ENCODE data around the gene DESI1. TPM values are rescaled to one million over a fixed set of nuclear protein-coding genes. Genes with fewer than 3 reads are reported as not detected.
A peak's percentile ranks its signal among the peaks of the same experiment; 100 is the strongest.
"Not testable (repeated sequence)": the region's sequence is repeated elsewhere in the genome, so short reads cannot be mapped to it uniquely, and the experiment has no call there.

The DESI1 gene
- total RNA-seq, 1 donor from 2014 or later, result 16.5 TPM

DNA sequence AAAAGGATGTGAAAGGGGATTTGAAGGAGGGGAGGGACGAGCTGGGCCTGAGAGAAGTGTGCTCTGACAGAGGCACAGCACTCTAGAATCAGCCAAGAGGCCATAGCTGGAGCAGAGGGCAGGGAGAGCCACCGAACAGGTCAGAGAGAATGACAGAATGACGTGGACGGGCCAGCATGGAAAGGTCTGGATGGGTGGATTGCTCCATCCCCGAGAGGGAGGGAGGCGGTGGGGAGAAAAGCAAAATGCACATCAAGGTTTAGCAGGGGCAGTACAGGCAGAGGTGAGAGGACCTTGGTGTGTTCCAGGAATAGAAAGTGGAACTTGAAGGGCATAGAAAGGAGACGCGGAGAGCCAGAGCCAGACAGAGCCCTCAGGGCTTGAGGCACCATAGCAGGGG is 38.1 kb downstream of the DESI1 start:
- DNase-seq, result no peak

DNA sequence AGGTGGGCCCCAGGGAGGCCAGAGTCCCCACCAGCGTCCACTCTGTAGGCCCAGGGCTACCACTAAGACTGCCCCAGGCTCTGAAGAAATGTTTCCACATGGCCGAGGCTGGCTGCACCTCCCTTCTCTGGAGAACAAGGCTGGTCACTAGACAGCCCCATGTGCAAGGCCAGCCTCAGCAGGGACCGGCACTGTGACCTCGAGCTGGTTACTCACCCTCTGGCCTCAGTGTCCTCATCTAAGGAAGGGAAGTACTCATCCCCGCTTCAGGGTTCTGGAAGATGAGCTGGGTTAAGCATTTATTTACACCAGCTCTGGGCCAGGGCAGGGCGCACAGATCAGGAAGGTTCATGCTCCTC is 40.9 kb downstream of the DESI1 start:
- DNase-seq, result no peak

DNA sequence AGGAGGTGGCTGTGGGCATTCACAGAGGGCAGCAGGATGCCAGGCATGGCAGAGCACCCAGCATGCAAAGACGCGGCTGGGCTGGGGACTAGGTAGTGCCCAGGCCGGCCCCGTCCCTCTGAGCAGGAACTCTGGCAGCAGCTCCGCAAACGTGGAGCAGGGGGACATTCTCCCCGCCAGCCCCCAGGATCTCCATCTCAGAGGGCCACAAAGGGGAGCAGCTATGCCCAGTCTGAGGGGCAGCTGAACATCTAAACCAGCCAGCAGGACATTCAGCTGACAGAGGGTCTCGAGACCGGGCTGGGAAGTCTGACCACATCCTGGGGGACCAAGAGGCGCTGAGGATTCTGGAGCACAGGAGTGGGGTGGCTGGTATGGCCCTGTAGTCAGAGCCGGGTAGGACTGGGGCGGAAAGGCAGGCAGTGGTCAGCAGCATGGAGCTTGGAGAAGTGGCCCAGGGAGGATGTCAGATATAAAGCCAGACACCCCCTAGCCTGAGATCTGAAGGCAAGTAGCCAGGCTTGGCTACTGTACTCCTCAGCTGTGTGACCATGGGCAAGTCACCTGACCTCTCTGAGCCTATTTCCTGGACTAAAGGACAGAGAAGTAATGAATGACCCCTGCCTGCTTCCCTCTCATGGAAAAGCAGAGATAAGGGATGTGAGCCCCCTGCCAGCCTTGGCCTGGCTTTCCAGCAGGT is 41.4 kb downstream of the DESI1 start:
- DNase-seq, result no peak

DNA sequence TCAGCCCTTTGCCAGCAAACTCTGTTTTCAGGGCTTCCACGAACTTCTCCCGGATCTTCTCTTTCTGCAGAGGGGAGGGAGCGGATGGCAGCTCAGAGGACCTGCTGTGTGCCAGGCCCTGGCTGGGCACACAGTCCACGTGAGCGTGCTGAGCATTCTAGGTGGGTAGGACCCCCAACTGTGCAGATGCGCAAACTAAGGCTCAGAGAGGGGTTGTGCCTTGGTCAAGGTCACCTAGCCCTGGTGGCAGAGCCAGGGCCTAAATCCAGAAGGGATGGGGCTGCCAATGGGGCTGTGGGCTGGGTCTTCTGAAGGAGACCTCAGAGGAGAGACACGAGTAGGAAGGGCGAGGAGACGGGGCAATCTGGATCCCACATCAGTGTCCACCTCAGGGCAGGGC is 42.0 kb downstream of the DESI1 start:
- no peak for DNase-seq

DNA sequence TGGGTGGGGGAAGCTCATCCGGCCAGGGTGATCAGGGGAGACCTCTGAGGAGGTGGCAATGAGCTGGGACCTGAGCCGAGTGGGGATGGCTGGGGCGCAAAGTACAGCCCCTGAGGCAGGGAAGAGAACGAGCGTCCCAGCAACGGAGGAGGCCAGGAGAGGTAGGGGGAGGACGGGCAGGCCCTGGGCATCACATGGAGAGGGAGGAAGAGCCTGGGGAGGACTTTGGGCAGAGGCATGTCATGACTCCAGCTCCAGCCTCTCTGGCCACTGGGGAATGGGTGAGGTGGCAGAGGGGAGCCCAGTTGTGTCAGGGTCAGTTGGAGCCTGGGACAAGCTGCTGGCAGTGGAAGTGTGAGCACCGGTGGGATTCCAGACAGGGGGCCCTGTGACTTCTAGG is 42.7 kb downstream of the DESI1 start:
- no peak for DNase-seq

DNA sequence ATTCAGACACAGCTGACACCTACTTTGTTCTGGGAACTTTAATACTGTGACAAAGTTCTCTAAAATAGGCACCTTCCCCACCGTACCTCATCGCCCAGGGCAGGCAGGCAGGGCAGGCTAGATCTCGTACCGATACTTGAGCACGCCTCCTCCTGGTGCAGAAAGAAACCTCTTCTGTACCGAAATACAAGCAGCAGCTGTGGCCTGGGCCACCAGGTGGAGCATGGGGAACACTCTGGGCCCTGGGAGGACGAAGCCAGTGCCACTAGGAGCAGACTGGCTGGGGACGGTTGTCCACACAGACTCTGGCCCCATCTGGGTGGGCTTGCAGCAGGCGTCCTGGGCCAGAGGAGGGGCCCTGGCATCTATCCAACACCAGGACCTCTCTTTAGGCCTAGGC is 44.0 kb downstream of the DESI1 start:
- peak; percentile 69 for DNase-seq

DNA sequence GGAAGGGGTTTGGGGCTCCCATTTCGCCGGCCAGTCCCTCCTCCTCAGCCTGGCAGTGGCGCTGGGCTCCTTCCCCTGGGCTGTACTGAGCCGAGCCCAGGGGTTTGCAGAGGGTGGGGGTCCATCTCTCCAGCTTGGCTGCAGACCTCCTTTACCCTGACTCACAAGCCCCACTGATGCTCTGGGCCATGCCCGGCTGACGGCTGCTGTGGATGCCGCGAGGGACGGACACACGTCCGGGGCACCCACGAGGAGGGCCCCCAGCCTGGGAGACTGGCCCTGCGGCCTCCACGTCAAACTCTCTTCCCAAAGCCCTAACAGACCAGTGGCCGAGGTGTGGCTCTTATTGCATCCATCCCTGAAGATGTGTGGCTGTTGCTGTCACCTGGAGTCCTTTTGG is 45.3 kb downstream of the DESI1 start:
- no peak for DNase-seq

DNA sequence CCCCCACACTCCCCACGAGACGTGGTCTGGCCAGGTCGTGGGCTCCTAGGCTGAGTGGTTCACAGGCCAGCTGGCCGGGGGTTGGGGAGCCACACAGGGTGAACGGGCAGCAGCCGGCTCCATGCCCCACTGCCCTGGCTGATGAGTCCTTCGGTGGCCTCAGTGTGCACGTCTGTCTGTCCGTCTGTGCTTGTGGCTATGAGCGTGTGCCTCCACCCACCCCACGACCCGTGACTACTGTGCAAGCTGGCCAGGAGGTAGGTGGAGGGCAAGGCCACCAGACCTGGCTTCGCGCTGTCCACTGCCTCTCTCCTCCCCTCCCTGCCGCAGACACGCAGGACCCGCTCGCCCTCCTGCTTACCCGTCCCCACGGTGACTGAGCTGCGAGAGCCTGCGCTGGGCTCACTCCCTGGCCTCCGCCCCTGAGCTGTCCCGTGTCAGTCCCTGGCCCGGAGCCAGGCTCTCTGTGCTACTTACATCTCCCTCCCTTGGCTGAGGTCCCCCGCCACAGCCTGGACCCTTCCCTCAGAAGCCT is 45.9 kb downstream of the DESI1 start:
- DNase-seq, result no peak

DNA sequence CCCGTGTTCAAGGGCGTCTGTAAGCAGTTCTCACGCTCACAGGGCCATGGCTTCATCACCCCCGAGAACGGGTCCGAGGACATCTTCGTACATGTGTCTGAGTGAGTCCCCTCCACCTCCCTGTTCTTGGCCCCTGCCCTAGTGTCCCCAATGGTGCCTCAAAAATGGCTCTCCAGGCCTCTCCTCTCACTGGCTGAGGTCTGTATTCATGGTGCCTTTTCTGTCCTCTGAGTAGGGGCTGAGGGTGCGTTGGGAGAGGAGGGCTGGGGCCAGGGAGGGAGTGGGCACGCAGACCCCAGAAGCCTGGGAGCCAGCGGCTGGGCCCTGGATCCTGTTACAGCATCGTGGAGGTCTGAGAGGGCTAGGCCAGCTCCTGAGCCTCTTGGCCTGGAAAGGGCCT is 47.2 kb downstream of the DESI1 start:
- DNase-seq, result no peak

DNA sequence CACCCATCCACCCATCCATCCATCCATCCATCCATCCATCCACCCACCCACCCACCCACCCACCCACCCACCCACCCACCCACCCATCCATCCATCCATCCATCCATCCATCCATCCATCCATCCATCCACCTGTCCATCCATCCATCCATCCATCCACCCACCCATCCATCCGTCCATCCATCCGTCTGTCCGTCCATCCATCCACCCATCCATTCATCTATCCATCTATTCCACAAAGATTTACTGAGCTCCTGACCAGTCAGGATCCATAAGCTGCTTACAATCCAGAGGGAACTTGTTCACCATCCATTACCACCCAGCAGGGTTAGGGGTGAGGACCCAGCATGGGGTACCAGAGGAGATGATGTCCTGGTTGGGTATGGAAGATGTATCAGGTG is 48.5 kb downstream of the DESI1 start:
- DNase-seq, result not testable (repeated sequence)

DNA sequence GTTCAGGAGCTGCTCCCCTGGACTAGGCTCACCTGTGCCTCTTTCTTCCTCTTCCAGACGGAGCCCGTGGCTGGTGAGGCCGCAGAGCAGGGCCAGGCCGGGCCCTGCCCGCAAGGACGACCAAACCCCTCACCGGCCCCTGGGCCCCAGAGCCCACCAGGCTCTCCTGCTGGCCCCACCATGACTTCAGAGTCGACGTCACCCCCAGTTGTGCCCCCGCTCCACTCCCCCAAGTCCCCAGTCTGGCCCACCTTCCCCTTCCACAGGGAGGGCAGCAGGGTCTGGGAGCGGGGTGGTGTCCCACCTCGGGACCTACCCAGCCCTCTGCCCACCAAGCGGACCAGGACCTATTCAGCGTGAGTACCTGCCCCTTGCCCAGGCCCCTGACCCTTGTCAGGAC is 49.1 kb downstream of the DESI1 start:
- no peak for DNase-seq

DNA sequence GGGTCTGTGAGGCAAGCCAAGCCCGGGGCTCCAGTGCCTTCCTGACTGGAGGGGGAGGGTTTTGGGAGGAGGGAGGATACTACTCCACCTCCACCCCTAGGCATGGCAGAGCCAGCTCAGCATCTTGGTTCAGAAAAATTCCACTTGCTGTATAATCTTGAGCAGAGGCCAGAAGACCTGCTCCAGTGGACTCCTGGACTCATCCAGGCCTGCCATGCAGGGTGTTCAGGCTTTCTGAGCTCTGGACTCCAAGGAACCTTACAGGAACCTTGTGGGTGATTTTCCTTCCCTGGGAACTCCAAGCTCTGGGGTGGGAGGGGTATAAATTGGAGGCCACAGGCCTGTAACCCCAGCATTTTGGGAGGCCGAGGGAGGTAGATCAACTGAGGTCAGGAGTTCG is 50.6 kb downstream of the DESI1 start:
- DNase-seq, result no peak

DNA sequence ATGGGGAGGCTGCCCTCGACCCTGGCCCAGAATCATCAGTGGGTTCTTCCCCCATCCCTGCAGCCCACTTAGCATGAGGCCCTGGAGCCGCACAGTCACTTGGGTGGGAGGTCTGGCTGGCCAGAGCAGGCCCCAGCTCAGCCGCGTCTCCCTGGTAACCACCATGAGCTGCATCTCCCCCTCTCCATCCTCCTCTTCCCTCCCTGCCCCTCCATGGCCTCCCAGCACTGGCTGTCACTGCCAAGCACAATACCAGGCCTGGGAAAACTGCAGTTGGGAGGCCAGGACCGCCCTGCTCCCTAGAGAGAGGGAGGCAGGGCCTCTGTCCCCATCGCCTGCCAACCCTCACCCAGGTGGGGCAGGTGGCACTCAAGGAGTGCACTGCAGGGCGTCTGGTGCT is 52.0 kb downstream of the DESI1 start:
- no peak for DNase-seq

DNA sequence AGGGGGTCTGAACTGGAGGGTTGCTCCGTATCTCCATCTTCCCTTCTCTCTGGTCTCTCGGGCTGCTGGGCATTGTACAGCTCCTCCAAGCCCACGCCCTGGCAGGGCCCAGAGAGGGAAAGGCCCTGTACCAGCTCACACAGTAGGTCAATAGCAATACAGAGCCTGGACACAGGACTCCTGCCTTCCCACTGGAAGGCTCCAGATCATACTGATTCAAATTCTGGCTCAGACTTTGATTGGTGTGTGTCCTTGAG is 53.4 kb downstream of the DESI1 start:
- DNase-seq, result no peak

DNA sequence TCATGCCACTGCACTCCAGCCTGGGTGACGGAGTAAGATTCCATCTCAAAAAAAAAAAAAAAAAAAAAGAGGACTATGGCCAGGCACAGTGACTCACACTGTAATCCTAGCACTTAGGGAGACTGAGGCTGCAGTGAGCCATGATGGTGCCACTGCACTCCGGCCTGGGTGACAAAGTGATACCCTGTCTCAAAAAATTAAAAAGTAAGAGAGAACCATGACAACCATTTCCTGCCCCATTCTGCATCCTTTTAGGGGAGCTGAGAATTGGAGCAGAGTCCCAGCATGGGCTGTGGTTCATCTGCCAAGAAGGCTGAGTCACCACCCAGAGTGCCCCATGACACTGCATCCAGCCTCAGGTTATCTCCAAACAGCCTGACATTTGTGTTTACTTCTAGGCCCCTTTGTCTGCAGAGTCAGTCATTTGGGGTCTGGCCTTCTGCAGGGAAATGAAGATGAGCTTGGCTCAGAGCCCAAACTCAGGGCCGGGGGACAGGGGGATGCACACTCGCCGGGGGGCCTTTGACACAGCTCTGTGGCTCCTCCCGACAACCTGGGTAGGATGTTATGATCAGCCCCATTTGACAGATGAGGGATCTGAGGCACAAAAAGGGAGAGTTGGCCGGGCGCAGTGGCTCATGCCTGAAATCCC is 55.3 kb downstream of the DESI1 start:
- DNase-seq, result peak; percentile 74

DNA sequence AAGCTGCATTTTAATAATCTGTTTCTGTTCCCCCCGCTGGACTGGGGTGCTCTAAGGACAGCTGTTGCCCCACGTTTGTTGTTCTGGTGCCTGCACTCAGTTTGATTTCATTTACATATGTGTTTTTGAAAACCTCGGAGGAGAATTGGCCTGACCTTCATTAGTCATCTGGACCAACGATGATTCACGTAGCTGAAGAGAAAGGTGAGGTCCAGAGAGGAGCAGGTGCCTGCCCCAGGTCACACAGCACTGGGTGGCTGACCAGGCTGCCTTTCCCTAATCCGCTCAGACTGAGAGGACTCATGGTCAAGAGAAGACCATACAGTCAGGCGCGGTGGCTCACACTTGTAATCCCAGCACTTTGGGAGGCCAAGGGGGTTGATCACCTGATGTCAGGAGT is 56.3 kb downstream of the DESI1 start:
- no peak for DNase-seq

DNA sequence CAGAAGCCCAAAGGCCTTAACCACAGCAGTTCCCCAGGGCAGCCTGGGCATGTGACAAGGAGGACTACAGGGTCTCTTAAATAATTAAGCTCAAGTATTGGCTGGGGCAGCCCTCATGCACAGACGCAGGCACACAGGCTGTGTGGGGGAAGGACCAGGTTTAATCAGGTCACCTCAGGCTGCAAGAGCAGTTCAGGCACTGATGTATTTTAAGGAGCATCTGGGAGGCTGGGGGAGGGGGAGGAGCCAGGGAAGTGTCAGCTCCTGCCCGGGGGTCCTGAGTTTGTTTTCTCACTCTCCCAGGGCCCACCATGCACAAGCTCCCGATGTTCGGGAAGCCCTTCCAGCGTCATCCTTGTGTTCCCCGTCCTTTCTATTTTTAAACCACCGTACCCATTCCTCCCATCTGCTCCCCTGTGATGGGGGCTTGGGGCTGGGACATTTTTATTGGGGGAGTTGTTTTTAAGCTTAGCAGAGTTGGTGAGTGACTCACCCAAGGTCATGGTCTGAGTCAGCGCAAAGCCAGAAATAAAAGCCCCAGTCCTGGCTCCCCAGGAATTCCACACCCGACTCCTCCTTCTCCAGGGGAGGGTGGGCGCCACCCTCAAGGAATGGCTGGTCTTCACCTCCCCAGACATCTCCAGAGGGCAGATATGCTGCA is 57.7 kb downstream of the DESI1 start:
- peak; percentile 53 for DNase-seq

DNA sequence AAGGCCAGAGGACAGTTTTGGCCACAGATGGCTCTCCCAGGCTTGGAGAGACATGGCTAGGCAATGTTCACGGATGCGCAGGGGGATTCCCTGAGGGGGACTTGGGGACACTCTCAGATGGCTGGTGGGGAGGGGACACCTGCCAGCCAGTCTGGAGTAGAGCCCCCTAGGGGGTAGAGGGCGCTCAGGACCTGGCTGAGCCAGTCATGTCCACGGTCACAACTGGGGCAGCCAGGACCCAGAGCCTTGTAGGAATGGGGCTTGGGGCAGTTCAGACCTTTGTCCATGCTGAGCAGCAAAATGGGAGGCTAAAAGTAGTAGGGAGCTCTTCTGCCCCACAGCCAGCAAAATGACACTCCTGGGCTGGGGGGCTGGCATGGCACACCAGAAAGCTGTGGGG is 58.4 kb downstream of the DESI1 start:
- no peak for DNase-seq

DNA sequence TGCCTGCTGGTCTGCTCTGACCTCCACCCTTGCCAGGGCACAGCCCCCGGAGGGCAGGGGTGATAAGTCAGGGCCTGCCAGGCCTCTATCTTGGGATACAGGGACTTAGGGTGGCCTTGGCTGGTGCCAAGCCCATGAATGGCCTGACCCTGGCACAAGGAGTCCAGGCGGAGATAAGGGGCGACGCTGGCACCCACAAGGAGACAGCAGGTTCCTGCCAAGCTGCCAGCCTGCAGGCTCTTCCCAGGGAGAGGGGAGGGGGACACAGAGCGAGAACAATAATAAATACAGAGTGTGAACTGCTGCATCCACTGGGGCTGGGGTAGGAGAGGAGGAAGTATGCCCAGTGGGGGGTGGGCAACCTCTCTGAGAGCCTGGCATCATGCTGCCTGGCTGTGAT is 59.1 kb downstream of the DESI1 start:
- no peak for DNase-seq

DNA sequence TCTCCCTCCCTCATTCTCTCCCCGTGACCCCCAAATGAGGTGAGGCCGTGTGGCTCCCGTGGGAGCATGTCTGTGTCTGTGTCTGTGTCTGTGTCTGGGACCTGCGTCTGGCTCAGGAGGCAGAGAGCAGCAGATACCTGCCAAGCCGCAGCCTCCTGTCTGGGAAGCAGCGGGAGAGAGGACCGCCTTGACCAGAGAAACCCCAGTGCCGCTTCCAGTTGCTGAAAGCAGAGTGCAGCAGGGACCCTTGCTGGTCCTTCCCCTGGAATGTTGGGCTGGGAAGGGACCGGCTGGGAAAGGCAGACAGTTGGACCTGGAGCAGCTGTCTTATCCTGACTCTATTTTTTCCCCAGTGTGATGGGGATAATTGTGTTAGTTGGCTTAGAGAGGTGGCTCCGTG is 59.5 kb downstream of the DESI1 start:
- no peak for DNase-seq

DNA sequence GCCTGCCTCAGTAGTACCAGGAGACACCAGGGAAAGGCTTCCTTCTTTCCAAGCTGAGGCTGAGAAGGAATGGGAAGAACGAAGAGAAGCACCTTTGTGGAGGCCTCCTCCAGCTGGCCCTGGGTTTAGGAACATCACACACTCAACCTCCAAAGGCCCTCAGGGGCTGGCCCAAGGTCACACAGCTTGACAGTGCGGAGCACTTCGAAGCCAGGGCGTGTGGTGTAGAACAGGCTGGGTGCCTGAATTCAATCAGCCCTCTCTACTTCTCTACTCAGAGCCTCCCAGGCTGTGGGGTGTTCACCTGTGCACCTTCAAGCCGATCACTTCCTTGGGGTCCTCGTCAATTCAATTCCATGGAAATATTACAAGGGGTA is 60.8 kb downstream of the DESI1 start:
- DNase-seq, result no peak

DNA sequence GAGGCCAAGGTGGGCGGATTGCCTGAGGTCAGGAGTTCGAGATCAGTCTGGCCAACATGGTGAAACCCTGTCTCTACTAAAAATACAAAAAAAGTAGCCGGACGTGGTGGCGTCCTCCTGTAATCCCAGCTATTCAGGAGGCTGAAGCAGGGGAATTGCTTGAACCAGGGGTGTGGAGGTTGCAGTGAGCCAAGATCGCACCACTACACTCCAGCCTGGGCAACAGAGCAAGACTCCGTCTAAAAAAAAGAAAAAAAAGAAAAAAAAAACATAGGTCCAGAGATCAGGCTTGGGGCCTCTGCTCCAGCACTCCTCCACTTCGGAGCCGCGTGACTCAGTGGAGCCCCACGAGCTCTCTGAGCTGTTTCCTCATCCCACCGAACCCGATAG is 62.6 kb downstream of the DESI1 start:
- not testable (repeated sequence) for DNase-seq

DNA sequence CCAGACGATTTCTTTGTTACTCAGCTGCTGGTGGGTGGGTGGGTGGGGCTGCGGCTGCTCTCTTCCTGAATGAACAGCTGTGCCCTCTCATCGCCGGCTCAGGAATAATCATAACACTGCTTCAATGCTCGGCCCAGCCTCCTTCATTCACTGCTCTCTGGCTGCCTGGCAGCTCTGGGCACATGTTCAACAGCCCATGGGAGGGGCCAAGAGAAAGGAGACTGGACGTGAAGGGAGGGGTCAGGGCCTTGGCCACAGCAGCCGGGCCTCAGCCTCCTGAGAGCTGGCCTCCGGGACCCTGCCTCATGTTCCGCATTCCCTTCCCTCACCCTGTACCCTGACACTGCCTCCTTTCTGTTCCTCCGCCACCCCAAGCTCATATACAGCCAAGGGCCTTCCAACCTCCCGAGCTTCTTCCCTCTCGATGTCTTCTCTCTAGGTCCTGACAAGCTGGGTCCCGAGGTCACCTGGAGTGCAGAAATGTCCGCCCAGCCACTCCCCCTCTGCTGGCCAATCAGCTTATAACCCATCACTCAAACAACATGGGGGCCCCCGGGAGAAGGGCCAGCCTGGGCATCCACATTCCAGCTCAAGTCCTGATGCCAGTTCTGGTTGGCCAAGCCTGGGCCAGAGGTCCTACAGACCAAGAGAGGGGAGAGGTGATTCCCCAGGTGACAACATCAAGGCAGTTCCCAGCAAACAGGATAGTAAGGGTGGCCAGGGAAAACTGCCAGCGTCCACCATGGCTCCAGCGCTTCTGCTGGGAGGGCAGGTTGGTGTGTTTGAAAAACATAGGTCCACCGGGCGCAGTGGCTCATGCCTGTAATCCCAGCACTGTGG is 63.2 kb downstream of the DESI1 start:
- DNase-seq, result peak; percentile 69

DNA sequence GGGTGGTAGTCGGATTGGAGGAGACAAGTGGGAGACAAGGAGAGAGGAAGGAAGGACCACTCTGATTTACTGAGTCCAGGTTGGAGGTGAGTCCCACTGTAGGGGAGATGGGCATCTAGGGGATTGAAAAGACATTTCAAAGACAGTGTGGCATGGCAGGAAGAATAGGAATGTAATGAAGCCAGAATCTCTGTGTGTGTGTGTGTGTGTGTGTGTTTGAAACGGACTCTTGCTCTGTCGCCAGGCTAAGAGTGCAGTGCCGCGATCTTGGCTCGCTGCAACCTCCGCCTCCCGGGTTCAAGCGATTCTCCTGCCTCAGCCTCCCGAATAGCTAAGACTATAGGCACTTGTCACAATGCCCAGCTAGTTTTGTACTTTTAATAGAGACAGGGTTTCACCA is 64.3 kb downstream of the DESI1 start:
- no peak for DNase-seq
